GM12878 (cell line): ENCODE measurements around the gene CCL20. TPM values are rescaled to one million over a fixed set of nuclear protein-coding genes. Genes with fewer than 3 reads are reported as not detected.

Source experiments
- ATAC-seq: fragments of 200-7000 bp; cut with Tn5 transposase; 3 replicates; pipeline ENCODE4 v1.9.1; 2020; ENCODE audit warnings: mild to moderate bottlenecking, moderate library complexity
- BruUV-seq: library from RNA; stranded (reverse); fragments of 400-500 nt; replicated peaks from 2 replicates; lab custom pipeline; 2021; lab: Mats Ljungman, UMichigan
- CTCF ChIA-PET: fragments of 300-600 bp; sonication (Branson Sonifier 250); formaldehyde crosslinking; extraction: SDS; loops from one replicate; lab custom pipeline; 2021; ENCODE audit warnings: inconsistent platforms; lab: Yijun Ruan, JAX
- POLR2A ChIA-PET: fragments of 350-600 bp; formaldehyde crosslinking; extraction: SDS; loops from one replicate; lab custom pipeline; 2021; ENCODE audit warnings: inconsistent platforms; lab: Charles Lee
- RAD21 ChIA-PET: fragments of 300-600 bp; sonication (Branson Sonifier 250); formaldehyde crosslinking; loops from one replicate; lab custom pipeline; 2023; ENCODE audit warnings: antibody characterized with exemption; ENCODE audit not compliant: unreplicated experiment; lab: Charles Lee
- SMC1A ChIA-PET: fragments of 300-600 bp; sonication (Branson Sonifier 250); formaldehyde crosslinking; loops from one replicate; lab custom pipeline; 2023; ENCODE audit not compliant: unreplicated experiment, uncharacterized antibody; lab: Charles Lee
- DNase-seq: peaks from one replicate; pipeline ENCODE4 v3.0.0-alpha.2; 2011; ENCODE audit warnings: low read depth, low spot score
- FAIRE-seq: peaks from 3 replicates; lab custom pipeline; 2011; peaks lifted over from hg19 to GRCh38; lab: Jason Lieb, UNC
- H2AFZ ChIP-seq: 2 replicates; pipeline ENCODE4 v1.6.0; 2011; ENCODE audit warnings: low read depth, low read length, control low read depth; ENCODE audit not compliant: control insufficient read depth
- H3K27ac ChIP-seq: 2 replicates; pipeline ENCODE4 v1.5.1; 2011; ENCODE audit warnings: control low read depth; ENCODE audit not compliant: control insufficient read depth, insufficient read depth
- H3K27me3 ChIP-seq, 2 experiments: replicated peaks in 1 of 2; 2 replicates each; pipeline versions ENCODE4 v1.6.0 to v1.6.1; 2011; ENCODE audit warnings: low read length in 1 of 2; ENCODE audit not compliant: control insufficient read depth in 2 of 2, insufficient read depth in 2 of 2
- H3K36me3 ChIP-seq, 2 experiments: 2 replicates each; pipeline ENCODE4 v1.5.1; 2011; ENCODE audit warnings: low read length in 1 of 2; ENCODE audit not compliant: control insufficient read depth in 2 of 2, insufficient read depth in 2 of 2
- H3K4me1 ChIP-seq: 2 replicates; pipeline ENCODE4 v1.6.1; 2011; ENCODE audit warnings: mild to moderate bottlenecking, low read length, moderate library complexity, mixed read lengths; ENCODE audit not compliant: control insufficient read depth, insufficient read depth
- H3K4me2 ChIP-seq: 2 replicates; pipeline ENCODE4 v1.6.0; 2011; ENCODE audit warnings: control low read depth; ENCODE audit not compliant: control insufficient read depth, insufficient read depth
- H3K4me3 ChIP-seq: fragments of 200-600 bp; sonication (generic); 2 replicates; pipeline ENCODE4 v1.5.1; 2016
- H3K79me2 ChIP-seq: 2 replicates; pipeline ENCODE4 v1.6.0; 2011; ENCODE audit warnings: low read length; ENCODE audit not compliant: control insufficient read depth, insufficient read depth
- H3K9ac ChIP-seq: 2 replicates; pipeline ENCODE4 v1.8.0; 2011; ENCODE audit warnings: low read length, control low read depth, mixed read lengths; ENCODE audit not compliant: control insufficient read depth, insufficient read depth
- H3K9me3 ChIP-seq: replicated peaks from 3 replicates; pipeline ENCODE4 v1.5.1; 2011; ENCODE audit warnings: mild to moderate bottlenecking, low read length; ENCODE audit not compliant: control insufficient read depth, insufficient read depth
- H4K20me1 ChIP-seq: 2 replicates; pipeline ENCODE4 v1.6.0; 2011; ENCODE audit not compliant: control insufficient read depth, insufficient read depth
- E2F4 ChIP-seq: IDR thresholded peaks from 2 replicates; pipeline ENCODE4 v1.6.1; 2012; ENCODE audit warnings: low read depth, low read length, improper control_type of control experiment
- MXI1 ChIP-seq: fragments of 150-350 bp; IDR thresholded peaks from 2 replicates; pipeline ENCODE4 v1.6.1; 2011; ENCODE audit warnings: low read depth, mild to moderate bottlenecking, inconsistent platforms, low read length, improper control_type of control experiment
- NR2F1 ChIP-seq: fragments of 450-650 bp; conservative IDR thresholded peaks from 2 replicates; pipeline ENCODE4 v1.6.1; 2017; ENCODE audit warnings: mild to moderate bottlenecking
- RAD51 ChIP-seq: fragments of 450-650 bp; IDR thresholded peaks from 2 replicates; pipeline ENCODE4 v1.6.1; 2016; ENCODE audit warnings: moderate library complexity, mild to moderate bottlenecking, inconsistent platforms
- YY1 ChIP-seq: IDR thresholded peaks from 2 replicates; pipeline ENCODE4 v1.6.1; 2011; ENCODE audit warnings: low read depth, mild to moderate bottlenecking, low read length
- WGBS: methylation state at CpG from one replicate; pipeline ENCODE4 v1.1.6; 2016; ENCODE audit warnings: low lambda C conversion rate; ENCODE audit not compliant: insufficient replicate concordance, insufficient coverage; ENCODE audit errors: missing lambda C conversion rate; 5-methylcytosine and 5-hydroxymethylcytosine counted together
- in situ Hi-C: fragments of 300-500 bp; cut with MboI; formaldehyde crosslinking; loops from 9 replicates; pipeline ENCODE4 v1.14.3; 2018; ENCODE audit warnings: mixed read lengths
- intact Hi-C: fragments of 100-400 bp; cut with micrococcal nuclease; formaldehyde crosslinking; loops from one replicate; pipeline ENCODE4 v1.14.2; 2022; ENCODE audit not compliant: unreplicated experiment
- polyA plus RNA-seq, 11 experiments: library from polyadenylated mRNA; depleted of rRNA in 4 of 11; unstranded in 6 of 11; stranded (reverse) in 5 of 11; fragments of >200 nt; fragmentation: Nextera tagmentation in 4 of 11; fragmentation: Illumina TruSeq in 1 of 11; extraction: Ambion mirVana in 4 of 11; extraction: Trizol in 1 of 11; gene quantifications; 1 replicate in 1 of 11; 2 replicates in 10 of 11; pipeline versions ENCODE4 v1.2.1 to v1.2.3, GENCODE V29; 2011 to 2016; ENCODE audit warnings: inconsistent platforms in 2 of 11, missing spikeins in 2 of 11, low read depth in 1 of 11
- total RNA-seq, 4 experiments: library from RNA; depleted of rRNA in 3 of 4; stranded (reverse); fragments of >200 nt in 3 of 4; fragmentation: Illumina TruSeq in 1 of 4; extraction: Trizol in 1 of 4; gene quantifications; 2 replicates each; pipeline versions ENCODE4 v1.2.1 to v1.2.3, GENCODE V29; 2013 to 2021
- TF ChIP-seq, protein P1 (sequence below): fragments of 450-650 bp; IDR thresholded peaks from 2 replicates; pipeline ENCODE4 v1.6.1; 2017; ENCODE audit warnings: mild to moderate bottlenecking
- TF ChIP-seq, protein P2 (sequence below): fragments of 450-650 bp; formaldehyde crosslinking; IDR thresholded peaks from 2 replicates; pipeline ENCODE4 v1.5.0; 2022; ENCODE audit warnings: mild to moderate bottlenecking, missing genetic modification characterization
- TF ChIP-seq, protein P3 (sequence below): IDR thresholded peaks from 2 replicates; pipeline ENCODE4 v1.6.1; 2011; ENCODE audit warnings: borderline replicate concordance, low read depth, mild to moderate bottlenecking, moderate library complexity, low read length; ENCODE audit not compliant: insufficient read depth, poor library complexity, severe bottlenecking

The CCL20 gene
- total and polyA plus RNA-seq, 10 of the 15 experiments (the other 5 are each of a cell fraction or from before 2014, with no cell fraction given): 5.5 to 35.7 (median 15.6) TPM

GRCh38 chr2:227812001-227812400, 1.6 kb upstream of the CCL20 start:
- H3K9me3 ChIP-seq: no peaks in the 10 kb centered on the region
- DNase-seq: no peak
- no peak overlapping the region for H3K4me2 ChIP-seq
- in situ Hi-C loops (no loop called here), intact Hi-C loops (loop anchor here (5.0 kb wide), 1 partner anchor 50 kb away; no protein-coding TSS in a partner anchor)
- H3K27me3 ChIP-seq: no peaks in the 10 kb centered on the region
- H2AFZ ChIP-seq: no peak overlapping the region
- H4K20me1 ChIP-seq: no peaks in the 10 kb centered on the region
- WGBS: 31% methylated on average over 4 of the region's 4 CpGs
- POLR2A ChIA-PET: interaction anchor here (1.3 kb wide), 1 partner anchor 17 kb away, joined by 5 read pairs; no protein-coding TSS in a partner anchor
- no TSS peak for BruUV-seq
- no peak for ATAC-seq
- RAD21 ChIA-PET: interaction anchor here (1.3 kb wide), 1 partner anchor 50 kb away, joined by 3 read pairs; no protein-coding TSS in a partner anchor
- H3K79me2 ChIP-seq: no peaks in the 10 kb centered on the region
- no peak for FAIRE-seq
- no peak overlapping the region for H3K4me3 ChIP-seq
- H3K36me3 ChIP-seq: no peaks in the 10 kb centered on the region
- SMC1A ChIA-PET: interaction anchor here (0.6 to 10.3 kb wide), 4 partner anchors 9 to 29 kb away, joined by 3 to 120 read pairs (median 4); no protein-coding TSS in a partner anchor
- H3K9ac ChIP-seq: no peak overlapping the region
- CTCF ChIA-PET: interaction anchor here (0.8 to 7.0 kb wide), 2 partner anchors 40 to 50 kb away, joined by 3 to 65 read pairs; no protein-coding TSS in a partner anchor
- no peaks in the 10 kb centered on the region for H3K4me1 ChIP-seq
- TF ChIP-seq, protein P1, sequence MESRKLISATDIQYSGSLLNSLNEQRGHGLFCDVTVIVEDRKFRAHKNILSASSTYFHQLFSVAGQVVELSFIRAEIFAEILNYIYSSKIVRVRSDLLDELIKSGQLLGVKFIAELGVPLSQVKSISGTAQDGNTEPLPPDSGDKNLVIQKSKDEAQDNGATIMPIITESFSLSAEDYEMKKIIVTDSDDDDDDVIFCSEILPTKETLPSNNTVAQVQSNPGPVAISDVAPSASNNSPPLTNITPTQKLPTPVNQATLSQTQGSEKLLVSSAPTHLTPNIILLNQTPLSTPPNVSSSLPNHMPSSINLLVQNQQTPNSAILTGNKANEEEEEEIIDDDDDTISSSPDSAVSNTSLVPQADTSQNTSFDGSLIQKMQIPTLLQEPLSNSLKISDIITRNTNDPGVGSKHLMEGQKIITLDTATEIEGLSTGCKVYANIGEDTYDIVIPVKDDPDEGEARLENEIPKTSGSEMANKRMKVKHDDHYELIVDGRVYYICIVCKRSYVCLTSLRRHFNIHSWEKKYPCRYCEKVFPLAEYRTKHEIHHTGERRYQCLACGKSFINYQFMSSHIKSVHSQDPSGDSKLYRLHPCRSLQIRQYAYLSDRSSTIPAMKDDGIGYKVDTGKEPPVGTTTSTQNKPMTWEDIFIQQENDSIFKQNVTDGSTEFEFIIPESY: no peak
- TF ChIP-seq NR2F1 (no peak), E2F4 (no peak), YY1 (no peak), MXI1 (no peak), RAD51 (no peak)
- TF ChIP-seq, protein P2, sequence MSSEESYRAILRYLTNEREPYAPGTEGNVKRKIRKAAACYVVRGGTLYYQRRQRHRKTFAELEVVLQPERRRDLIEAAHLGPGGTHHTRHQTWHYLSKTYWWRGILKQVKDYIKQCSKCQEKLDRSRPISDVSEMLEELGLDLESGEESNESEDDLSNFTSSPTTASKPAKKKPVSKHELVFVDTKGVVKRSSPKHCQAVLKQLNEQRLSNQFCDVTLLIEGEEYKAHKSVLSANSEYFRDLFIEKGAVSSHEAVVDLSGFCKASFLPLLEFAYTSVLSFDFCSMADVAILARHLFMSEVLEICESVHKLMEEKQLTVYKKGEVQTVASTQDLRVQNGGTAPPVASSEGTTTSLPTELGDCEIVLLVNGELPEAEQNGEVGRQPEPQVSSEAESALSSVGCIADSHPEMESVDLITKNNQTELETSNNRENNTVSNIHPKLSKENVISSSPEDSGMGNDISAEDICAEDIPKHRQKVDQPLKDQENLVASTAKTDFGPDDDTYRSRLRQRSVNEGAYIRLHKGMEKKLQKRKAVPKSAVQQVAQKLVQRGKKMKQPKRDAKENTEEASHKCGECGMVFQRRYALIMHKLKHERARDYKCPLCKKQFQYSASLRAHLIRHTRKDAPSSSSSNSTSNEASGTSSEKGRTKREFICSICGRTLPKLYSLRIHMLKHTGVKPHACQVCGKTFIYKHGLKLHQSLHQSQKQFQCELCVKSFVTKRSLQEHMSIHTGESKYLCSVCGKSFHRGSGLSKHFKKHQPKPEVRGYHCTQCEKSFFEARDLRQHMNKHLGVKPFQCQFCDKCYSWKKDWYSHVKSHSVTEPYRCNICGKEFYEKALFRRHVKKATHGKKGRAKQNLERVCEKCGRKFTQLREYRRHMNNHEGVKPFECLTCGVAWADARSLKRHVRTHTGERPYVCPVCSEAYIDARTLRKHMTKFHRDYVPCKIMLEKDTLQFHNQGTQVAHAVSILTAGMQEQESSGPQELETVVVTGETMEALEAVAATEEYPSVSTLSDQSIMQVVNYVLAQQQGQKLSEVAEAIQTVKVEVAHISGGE (CRISPR knock-in tag): no peak
- TF ChIP-seq, protein P3, sequence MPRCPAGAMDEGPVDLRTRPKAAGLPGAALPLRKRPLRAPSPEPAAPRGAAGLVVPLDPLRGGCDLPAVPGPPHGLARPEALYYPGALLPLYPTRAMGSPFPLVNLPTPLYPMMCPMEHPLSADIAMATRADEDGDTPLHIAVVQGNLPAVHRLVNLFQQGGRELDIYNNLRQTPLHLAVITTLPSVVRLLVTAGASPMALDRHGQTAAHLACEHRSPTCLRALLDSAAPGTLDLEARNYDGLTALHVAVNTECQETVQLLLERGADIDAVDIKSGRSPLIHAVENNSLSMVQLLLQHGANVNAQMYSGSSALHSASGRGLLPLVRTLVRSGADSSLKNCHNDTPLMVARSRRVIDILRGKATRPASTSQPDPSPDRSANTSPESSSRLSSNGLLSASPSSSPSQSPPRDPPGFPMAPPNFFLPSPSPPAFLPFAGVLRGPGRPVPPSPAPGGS: no peak
- TF ChIP-seq, all 136 proteins: peak for 0
- H3K27ac ChIP-seq: no peak overlapping the region
